ENCODE results near the gene EMC8. TPM values are rescaled to one million over a fixed set of nuclear protein-coding genes. Genes with fewer than 3 reads are reported as not detected.

Gene EMC8
- total RNA-seq, 1 experiment from 2014 or later: 62.7 TPM

DNA sequence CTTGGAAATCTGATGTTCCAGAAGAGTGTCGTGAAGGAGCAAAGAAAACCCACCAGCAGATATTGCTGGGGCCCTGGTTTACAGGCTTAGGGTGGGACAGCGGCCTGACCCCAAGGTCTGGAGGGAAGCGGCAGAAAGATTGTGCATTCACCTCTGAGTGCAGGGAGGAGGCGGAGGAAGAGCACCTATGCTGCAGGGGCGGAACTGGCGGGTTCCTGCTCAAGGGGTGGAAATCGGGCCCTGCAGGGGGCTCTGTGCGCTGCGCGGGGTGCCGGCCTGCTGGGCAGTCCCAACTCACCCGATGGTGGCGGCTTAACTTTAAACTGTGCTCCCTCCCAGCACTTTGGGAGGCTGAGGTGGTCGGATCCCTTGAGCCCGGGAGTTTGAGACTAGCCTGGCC is 47.7 kb upstream of the EMC8 start:
- no peak overlapping the region for H3K27ac ChIP-seq (ENCODE audit: low read depth, low read length, poor library complexity, severe bottlenecking)
- ChIA-PET CTCF (no interaction called here), POLR2A (ENCODE audit: low non-redundant PET) (no interaction called here)
- H3K36me3 ChIP-seq (ENCODE audit: insufficient read depth, low read length, poor library complexity, severe bottlenecking): no peaks in the 10 kb centered on the region
- TF ChIP-seq, protein P1, sequence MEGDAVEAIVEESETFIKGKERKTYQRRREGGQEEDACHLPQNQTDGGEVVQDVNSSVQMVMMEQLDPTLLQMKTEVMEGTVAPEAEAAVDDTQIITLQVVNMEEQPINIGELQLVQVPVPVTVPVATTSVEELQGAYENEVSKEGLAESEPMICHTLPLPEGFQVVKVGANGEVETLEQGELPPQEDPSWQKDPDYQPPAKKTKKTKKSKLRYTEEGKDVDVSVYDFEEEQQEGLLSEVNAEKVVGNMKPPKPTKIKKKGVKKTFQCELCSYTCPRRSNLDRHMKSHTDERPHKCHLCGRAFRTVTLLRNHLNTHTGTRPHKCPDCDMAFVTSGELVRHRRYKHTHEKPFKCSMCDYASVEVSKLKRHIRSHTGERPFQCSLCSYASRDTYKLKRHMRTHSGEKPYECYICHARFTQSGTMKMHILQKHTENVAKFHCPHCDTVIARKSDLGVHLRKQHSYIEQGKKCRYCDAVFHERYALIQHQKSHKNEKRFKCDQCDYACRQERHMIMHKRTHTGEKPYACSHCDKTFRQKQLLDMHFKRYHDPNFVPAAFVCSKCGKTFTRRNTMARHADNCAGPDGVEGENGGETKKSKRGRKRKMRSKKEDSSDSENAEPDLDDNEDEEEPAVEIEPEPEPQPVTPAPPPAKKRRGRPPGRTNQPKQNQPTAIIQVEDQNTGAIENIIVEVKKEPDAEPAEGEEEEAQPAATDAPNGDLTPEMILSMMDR (conservative IDR thresholded peaks at IDR 0.05; ENCODE audit: low read depth, low read length): no peak
- TF ChIP-seq EZH2 (IDR thresholded peaks at IDR 0.05; ENCODE audit: borderline replicate concordance, low read depth, low read length, poor library complexity, severe bottlenecking): no peak
- intact Hi-C loops (cut with micrococcal nuclease; ENCODE audit: unreplicated experiment): no loop called here
- BruUV-seq (replicated peaks): no TSS peak
- H3K9me3 ChIP-seq (ENCODE audit: low read depth, low read length, poor library complexity, severe bottlenecking): no peaks in the 10 kb centered on the region
- H3K27me3 ChIP-seq (replicated peaks; ENCODE audit: insufficient read depth, low read depth, low read length, poor library complexity): peaks cover 50% of the 10 kb centered on the region
- H3K4me1 ChIP-seq (ENCODE audit: insufficient read depth, low read length, poor library complexity, severe bottlenecking): no peaks in the 10 kb centered on the region
- H3K4me3 ChIP-seq (ENCODE audit: low read depth, low read length, poor library complexity, severe bottlenecking): no peak overlapping the region
- no peak for DNase-seq (ENCODE audit: low spot score)

DNA sequence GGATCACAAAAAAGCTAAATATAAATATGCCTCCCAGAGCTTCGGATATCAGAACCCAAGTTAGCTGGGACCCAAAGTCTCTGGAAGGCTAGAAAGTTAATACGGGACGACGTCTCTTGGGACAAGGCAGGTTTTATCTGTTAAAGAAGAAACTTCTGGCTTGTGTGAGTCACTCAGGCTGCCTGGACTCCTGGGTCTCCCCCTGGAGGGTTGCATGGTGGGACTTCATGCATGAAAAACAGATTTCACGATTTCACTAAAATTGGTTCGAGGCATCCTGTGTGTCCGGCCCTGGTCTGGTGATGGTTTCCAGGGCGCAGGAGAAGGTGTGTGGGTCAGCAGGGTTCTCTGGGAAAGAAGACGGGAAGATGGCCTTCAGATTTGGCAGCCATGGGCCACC is 47.1 kb upstream of the EMC8 start:
- ChIA-PET POLR2A (ENCODE audit: low non-redundant PET) (no interaction called here), CTCF (no interaction called here)
- no TSS peak for BruUV-seq (replicated peaks)
- H3K27ac ChIP-seq (ENCODE audit: low read depth, low read length, poor library complexity, severe bottlenecking): no peak overlapping the region
- H3K36me3 ChIP-seq (ENCODE audit: insufficient read depth, low read length, poor library complexity, severe bottlenecking): no peaks in the 10 kb centered on the region
- H3K4me1 ChIP-seq (ENCODE audit: insufficient read depth, low read length, poor library complexity, severe bottlenecking): no peaks in the 10 kb centered on the region
- no peaks in the 10 kb centered on the region for H3K9me3 ChIP-seq (ENCODE audit: low read depth, low read length, poor library complexity, severe bottlenecking)
- TF ChIP-seq, protein P1 (conservative IDR thresholded peaks at IDR 0.05; ENCODE audit: low read depth, low read length): no peak
- no peak for TF ChIP-seq EZH2 (IDR thresholded peaks at IDR 0.05; ENCODE audit: borderline replicate concordance, low read depth, low read length, poor library complexity, severe bottlenecking)
- no peak for DNase-seq (ENCODE audit: low spot score)
- intact Hi-C loops (cut with micrococcal nuclease; ENCODE audit: unreplicated experiment): no loop called here
- H3K27me3 ChIP-seq (replicated peaks; ENCODE audit: insufficient read depth, low read depth, low read length, poor library complexity): peaks cover 48% of the 10 kb centered on the region
- H3K4me3 ChIP-seq (ENCODE audit: low read depth, low read length, poor library complexity, severe bottlenecking): no peak overlapping the region

DNA sequence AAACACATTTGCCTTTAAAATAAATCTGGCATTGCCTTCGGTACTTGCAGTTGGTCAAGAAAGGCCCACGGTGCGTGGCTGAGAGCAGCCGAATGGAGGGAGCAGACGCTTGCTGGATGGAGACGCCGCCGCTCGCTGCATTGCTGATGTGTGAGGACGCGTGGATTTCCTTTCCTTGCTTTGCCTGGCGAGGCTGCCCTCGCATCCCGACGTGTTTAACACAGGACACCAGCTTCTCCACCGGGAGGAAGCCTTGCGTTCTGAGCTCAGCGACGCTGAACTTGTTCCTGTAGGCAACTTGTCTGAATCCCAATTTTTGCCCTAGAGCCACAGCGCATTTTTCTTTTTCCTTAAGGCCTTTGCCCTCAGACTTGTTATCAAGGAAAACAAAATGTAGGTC is 45.9 kb upstream of the EMC8 start:
- intact Hi-C loops (cut with micrococcal nuclease; ENCODE audit: unreplicated experiment): no loop called here
- Histone ChIP-seq H3K4me1 (ENCODE audit: insufficient read depth, low read length, poor library complexity, severe bottlenecking) (no peaks in the 10 kb centered on the region), H3K9me3 (ENCODE audit: low read depth, low read length, poor library complexity, severe bottlenecking) (no peaks in the 10 kb centered on the region), H3K27me3 (replicated peaks; ENCODE audit: insufficient read depth, low read depth, low read length, poor library complexity) (peaks cover 40% of the 10 kb centered on the region), H3K36me3 (ENCODE audit: insufficient read depth, low read length, poor library complexity, severe bottlenecking) (no peaks in the 10 kb centered on the region), H3K4me3 (ENCODE audit: low read depth, low read length, poor library complexity, severe bottlenecking) (no peak overlapping the region), H3K27ac (ENCODE audit: low read depth, low read length, poor library complexity, severe bottlenecking) (no peak overlapping the region)
- BruUV-seq (replicated peaks): no TSS peak
- ChIA-PET CTCF (no interaction called here), POLR2A (ENCODE audit: low non-redundant PET) (no interaction called here)
- no peak for DNase-seq (ENCODE audit: low spot score)
- TF ChIP-seq EZH2 (IDR thresholded peaks at IDR 0.05; ENCODE audit: borderline replicate concordance, low read depth, low read length, poor library complexity, severe bottlenecking): no peak
- TF ChIP-seq, protein P1 (conservative IDR thresholded peaks at IDR 0.05; ENCODE audit: low read depth, low read length): no peak
